ENCODE data around the gene MYOZ3. TPM values are rescaled to one million over a fixed set of nuclear protein-coding genes. Genes with fewer than 3 reads are reported as not detected.

The MYOZ3 gene
- total RNA-seq, 1 experiment from 2014 or later: 0.10 TPM

DNA sequence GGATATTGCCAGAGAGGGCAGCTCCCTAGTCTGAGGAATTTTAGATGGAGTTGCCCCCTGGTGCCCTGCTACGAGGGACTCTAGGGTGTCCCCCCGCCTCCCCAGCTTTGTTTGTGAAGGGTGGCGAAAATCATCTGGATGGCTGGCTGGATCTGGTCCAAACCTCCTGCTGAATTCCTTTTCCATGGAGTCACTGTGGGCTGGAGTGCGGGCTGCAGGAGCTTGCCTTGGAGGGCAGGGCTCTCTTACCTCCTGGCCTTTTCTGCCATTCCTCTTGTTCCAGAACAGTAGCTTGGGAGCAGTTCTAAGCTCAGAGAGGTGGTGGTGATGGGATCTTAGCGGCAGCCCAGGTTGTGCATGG, 18.5 kb upstream of the MYOZ3 start:
- BruUV-seq (replicated peaks): no TSS peak
- Histone ChIP-seq H3K4me3 (replicated peaks in 1 of 2; ENCODE audit: low read depth in 1 of 2, low read length in 2 of 2) (peak overlapping the region in 1 of 2 experiments; percentile 22; a peak in 1 of 4 replicates), H3K9ac (ENCODE audit: low read length) (no peak overlapping the region), H3K27ac (ENCODE audit: low read depth, low read length) (peak overlapping the region; percentile 27), H2AFZ (ENCODE audit: low read depth, low read length, poor library complexity, severe bottlenecking) (no peak overlapping the region), H3K27me3 (ENCODE audit: insufficient read depth, low read length) (no peaks in the 10 kb centered on the region), H3K9me3 (ENCODE audit: control insufficient read depth in 1 of 2, insufficient read depth in 1 of 2, low read depth in 1 of 2, low read length in 2 of 2) (no peaks in the 10 kb centered on the region), H3K79me2 (ENCODE audit: insufficient read depth, low read length) (no peaks in the 10 kb centered on the region), H3K4me1 (ENCODE audit: control insufficient read depth in 1 of 2, insufficient read depth in 2 of 2, low read length in 2 of 2) (peaks cover 60 to 80% of the 10 kb centered on the region in 2 experiments), H4K20me1 (ENCODE audit: insufficient read depth) (no peaks in the 10 kb centered on the region), H3K36me3 (ENCODE audit: control insufficient read depth in 1 of 2, insufficient read depth in 2 of 2, low read length in 2 of 2) (no peaks in the 10 kb centered on the region), H3K4me2 (ENCODE audit: low read length) (peak overlapping the region; percentile 67), H3K9me2 (ENCODE audit: insufficient read depth) (no peaks in the 10 kb centered on the region)
- peak; percentile 38 for DNase-seq (ENCODE audit: low read depth, low spot score)
- intact Hi-C loops (cut with micrococcal nuclease): no loop called here
- CTCF ChIA-PET: interaction anchor here (0.7 to 1.1 kb wide), 3 partner anchors 11 to 83 kb away, joined by 3 to 5 read pairs (median 3); no protein-coding TSS in a partner anchor
- RAD21 ChIA-PET (ENCODE audit: low non-redundant PET in 1 of 2, low total read pairs in 2 of 2, uncharacterized antibody in 2 of 2, unreplicated experiment in 2 of 2): no interaction called here
- POLR2A ChIA-PET: interaction anchor here (0.7 kb wide), 2 partner anchors 11 to 15 kb away, joined by 3 read pairs; no protein-coding TSS in a partner anchor
- ATAC-seq: peak; percentile 76
- TF ChIP-seq ZNF274 (IDR thresholded peaks at IDR 0.05; ENCODE audit: low read depth, low read length): no peak
- TF ChIP-seq POLR2AphosphoS5 (IDR thresholded peaks at IDR 0.05; ENCODE audit: low read depth, low read length): peak; percentile 32; the same call in 1 of the 2 replicates

GRCh38 chr5:150642991-150643710, 17.9 kb upstream of the MYOZ3 start:
- H3K9me3 ChIP-seq (ENCODE audit: control insufficient read depth in 1 of 2, insufficient read depth in 1 of 2, low read depth in 1 of 2, low read length in 2 of 2): no peaks in the 10 kb centered on the region
- H3K36me3 ChIP-seq (ENCODE audit: control insufficient read depth in 1 of 2, insufficient read depth in 2 of 2, low read length in 2 of 2): no peaks in the 10 kb centered on the region
- ATAC-seq (peak; percentile 27), DNase-seq (ENCODE audit: low read depth, low spot score) (no peak)
- no peaks in the 10 kb centered on the region for H4K20me1 ChIP-seq (ENCODE audit: insufficient read depth)
- intact Hi-C loops (cut with micrococcal nuclease): no loop called here
- H3K4me2 ChIP-seq (ENCODE audit: low read length): peak overlapping the region; percentile 67
- peak overlapping the region; percentile 27 for H3K27ac ChIP-seq (ENCODE audit: low read depth, low read length)
- POLR2A ChIA-PET: interaction anchor here (0.7 kb wide), 2 partner anchors 11 to 14 kb away, joined by 3 read pairs; no protein-coding TSS in a partner anchor
- H3K9ac ChIP-seq (ENCODE audit: low read length): no peak overlapping the region
- H3K4me3 ChIP-seq (replicated peaks in 1 of 2; ENCODE audit: low read depth in 1 of 2, low read length in 2 of 2): peak overlapping the region in 1 of 2 experiments; percentile 22; a peak in 1 of 4 replicates
- no peaks in the 10 kb centered on the region for H3K79me2 ChIP-seq (ENCODE audit: insufficient read depth, low read length)
- H3K9me2 ChIP-seq (ENCODE audit: insufficient read depth): no peaks in the 10 kb centered on the region
- peaks cover 55 to 74% of the 10 kb centered on the region in 2 experiments for H3K4me1 ChIP-seq (ENCODE audit: control insufficient read depth in 1 of 2, insufficient read depth in 2 of 2, low read length in 2 of 2)
- H2AFZ ChIP-seq (ENCODE audit: low read depth, low read length, poor library complexity, severe bottlenecking): no peak overlapping the region
- CTCF ChIA-PET: interaction anchor here (0.7 to 1.1 kb wide), 3 partner anchors 10 to 83 kb away, joined by 3 to 5 read pairs (median 3); no protein-coding TSS in a partner anchor
- H3K27me3 ChIP-seq (ENCODE audit: insufficient read depth, low read length): no peaks in the 10 kb centered on the region
- TF ChIP-seq RAD21 (IDR thresholded peaks at IDR 0.05; ENCODE audit: low read depth): no peak
- TF ChIP-seq YY1 (IDR thresholded peaks at IDR 0.05; ENCODE audit: extremely low read depth, insufficient replicate concordance, low read depth, low read length): no peak
- TF ChIP-seq EZH2 (IDR thresholded peaks at IDR 0.05): no peak
- TF ChIP-seq SRF (IDR thresholded peaks at IDR 0.05; ENCODE audit: low read depth): no peak
- TF ChIP-seq ZNF274 (IDR thresholded peaks at IDR 0.05; ENCODE audit: low read depth, low read length): no peak
- TF ChIP-seq EZH2phosphoT487 (IDR thresholded peaks at IDR 0.05; ENCODE audit: borderline replicate concordance): no peak
- TF ChIP-seq, protein P1, sequence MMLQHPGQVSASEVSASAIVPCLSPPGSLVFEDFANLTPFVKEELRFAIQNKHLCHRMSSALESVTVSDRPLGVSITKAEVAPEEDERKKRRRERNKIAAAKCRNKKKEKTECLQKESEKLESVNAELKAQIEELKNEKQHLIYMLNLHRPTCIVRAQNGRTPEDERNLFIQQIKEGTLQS (IDR thresholded peaks at IDR 0.05): no peak
- no peak for TF ChIP-seq CEBPB (IDR thresholded peaks at IDR 0.05; ENCODE audit: low read depth)
- TF ChIP-seq MAX (IDR thresholded peaks at IDR 0.05): no peak
- TF ChIP-seq, protein P2, sequence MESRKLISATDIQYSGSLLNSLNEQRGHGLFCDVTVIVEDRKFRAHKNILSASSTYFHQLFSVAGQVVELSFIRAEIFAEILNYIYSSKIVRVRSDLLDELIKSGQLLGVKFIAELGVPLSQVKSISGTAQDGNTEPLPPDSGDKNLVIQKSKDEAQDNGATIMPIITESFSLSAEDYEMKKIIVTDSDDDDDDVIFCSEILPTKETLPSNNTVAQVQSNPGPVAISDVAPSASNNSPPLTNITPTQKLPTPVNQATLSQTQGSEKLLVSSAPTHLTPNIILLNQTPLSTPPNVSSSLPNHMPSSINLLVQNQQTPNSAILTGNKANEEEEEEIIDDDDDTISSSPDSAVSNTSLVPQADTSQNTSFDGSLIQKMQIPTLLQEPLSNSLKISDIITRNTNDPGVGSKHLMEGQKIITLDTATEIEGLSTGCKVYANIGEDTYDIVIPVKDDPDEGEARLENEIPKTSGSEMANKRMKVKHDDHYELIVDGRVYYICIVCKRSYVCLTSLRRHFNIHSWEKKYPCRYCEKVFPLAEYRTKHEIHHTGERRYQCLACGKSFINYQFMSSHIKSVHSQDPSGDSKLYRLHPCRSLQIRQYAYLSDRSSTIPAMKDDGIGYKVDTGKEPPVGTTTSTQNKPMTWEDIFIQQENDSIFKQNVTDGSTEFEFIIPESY (IDR thresholded peaks at IDR 0.05; ENCODE audit: extremely low read depth, insufficient replicate concordance, low read length): no peak
- no peak for TF ChIP-seq POLR2A (IDR thresholded peaks at IDR 0.05; ENCODE audit: borderline replicate concordance, extremely low read depth, insufficient read depth, insufficient read length)
- no peak for TF ChIP-seq JUND (IDR thresholded peaks at IDR 0.05)
- RAD21 ChIA-PET (ENCODE audit: low non-redundant PET in 1 of 2, low total read pairs in 2 of 2, uncharacterized antibody in 2 of 2, unreplicated experiment in 2 of 2): no interaction called here
- BruUV-seq (replicated peaks): no TSS peak

Measured in HCT116 (cell line).